ENCODE data around the gene RRP1.

Gene RRP1

GRCh38 chr21:43782431-43783097, 6.8 kb upstream of the RRP1 start:
- no peak overlapping the region for H3K4me3 ChIP-seq (ENCODE audit: low read depth, low read length)
- no peak for DNase-seq (ENCODE audit: low read depth, low spot score)
- in situ Hi-C loops (cut with HindIII; ENCODE audit: low sequenced_read_pairs), result no loop called here
- TF ChIP-seq CTCF (IDR thresholded peaks at IDR 0.05; ENCODE audit: low read depth, low read length), result no peak

GRCh38 chr21:43783098-43783700, 6.2 kb upstream of the RRP1 start:
- no peak for DNase-seq (ENCODE audit: low read depth, low spot score)
- no peak for TF ChIP-seq CTCF (IDR thresholded peaks at IDR 0.05; ENCODE audit: low read depth, low read length)
- in situ Hi-C loops (cut with HindIII; ENCODE audit: low sequenced_read_pairs), result no loop called here
- no peak overlapping the region for H3K4me3 ChIP-seq (ENCODE audit: low read depth, low read length)

GRCh38 chr21:43785134-43785533, 4.2 kb upstream of the RRP1 start:
- TF ChIP-seq CTCF (IDR thresholded peaks at IDR 0.05; ENCODE audit: low read depth, low read length), result no peak
- DNase-seq (ENCODE audit: low read depth, low spot score), result no peak
- no peak overlapping the region for H3K4me3 ChIP-seq (ENCODE audit: low read depth, low read length)
- in situ Hi-C loops (cut with HindIII; ENCODE audit: low sequenced_read_pairs), result no loop called here

- DNase-seq (ENCODE audit: low read depth, low spot score), result no peak
- no peak overlapping the region for H3K4me3 ChIP-seq (ENCODE audit: low read depth, low read length)
- in situ Hi-C loops (cut with HindIII; ENCODE audit: low sequenced_read_pairs), result no loop called here
- TF ChIP-seq CTCF (IDR thresholded peaks at IDR 0.05; ENCODE audit: low read depth, low read length), result no peak
Observed at GRCh38 chr21:43786300-43786806, 3.0 kb upstream of the RRP1 start.

GRCh38 chr21:43786807-43787440, 2.5 kb upstream of the RRP1 start:
- no peak for DNase-seq (ENCODE audit: low read depth, low spot score)
- no peak overlapping the region for H3K4me3 ChIP-seq (ENCODE audit: low read depth, low read length)
- TF ChIP-seq CTCF (IDR thresholded peaks at IDR 0.05; ENCODE audit: low read depth, low read length), result no peak
- in situ Hi-C loops (cut with HindIII; ENCODE audit: low sequenced_read_pairs), result no loop called here

- TF ChIP-seq CTCF (IDR thresholded peaks at IDR 0.05; ENCODE audit: low read depth, low read length), result no peak
Observed at GRCh38 chr21:43790010-43790524, 690 bp downstream of the RRP1 start.

More at GRCh38 chr21:43790010-43790524, 690 bp downstream of the RRP1 start:
- in situ Hi-C loops (cut with HindIII; ENCODE audit: low sequenced_read_pairs), result no loop called here
- H3K4me3 ChIP-seq (ENCODE audit: low read depth, low read length), result peak overlapping the region; percentile 92
- no peak for DNase-seq (ENCODE audit: low read depth, low spot score)
